ENCODE measurements around the gene GAL3ST1. TPM values are rescaled to one million over a fixed set of nuclear protein-coding genes. Genes with fewer than 3 reads are reported as not detected.
"Not testable (repeated sequence)": the region's sequence is repeated elsewhere in the genome, so short reads cannot be mapped to it uniquely, and the experiment has no call there.

The GAL3ST1 gene
- total and polyA plus RNA-seq, 8 donors = 0.87 to 48.4 (median 3.7) TPM

DNA sequence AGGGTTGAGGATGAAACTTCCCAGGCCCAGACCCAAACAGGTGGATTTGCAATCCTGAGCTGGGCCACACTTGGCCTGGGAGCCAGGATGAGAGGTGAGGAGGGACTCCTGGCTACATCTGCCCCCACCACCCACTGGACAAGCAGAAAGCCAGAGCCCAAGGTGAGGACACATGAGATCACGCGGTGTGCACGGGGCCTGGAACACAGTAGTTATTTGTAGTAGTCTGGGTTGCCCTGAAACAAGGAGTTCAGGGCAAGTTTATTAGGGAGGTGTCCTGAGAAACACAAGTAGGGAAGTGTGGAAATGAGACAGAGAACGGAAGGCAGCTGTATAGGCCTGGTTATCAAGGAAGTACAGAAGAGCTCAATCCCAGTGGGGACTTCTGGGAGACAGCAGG, 27.3 kb downstream of the GAL3ST1 start:
- peaks cover 0 to 30% (median 17%) of the 10 kb centered on the region in 3 donors for H3K27me3 ChIP-seq
- DNase-seq = no peak
- 81 to 90% (median 89%) methylated on average over 4 of the region's 4 CpGs for WGBS, 5 donors
- no peaks in the 10 kb centered on the region for H3K36me3 ChIP-seq
- TF ChIP-seq POLR2A (IDR thresholded peaks at IDR 0.05) (no peak), POLR2AphosphoS5 (IDR thresholded peaks at IDR 0.05) (no peak), EP300 (IDR thresholded peaks at IDR 0.05) (no peak)
- TF ChIP-seq, protein P1, sequence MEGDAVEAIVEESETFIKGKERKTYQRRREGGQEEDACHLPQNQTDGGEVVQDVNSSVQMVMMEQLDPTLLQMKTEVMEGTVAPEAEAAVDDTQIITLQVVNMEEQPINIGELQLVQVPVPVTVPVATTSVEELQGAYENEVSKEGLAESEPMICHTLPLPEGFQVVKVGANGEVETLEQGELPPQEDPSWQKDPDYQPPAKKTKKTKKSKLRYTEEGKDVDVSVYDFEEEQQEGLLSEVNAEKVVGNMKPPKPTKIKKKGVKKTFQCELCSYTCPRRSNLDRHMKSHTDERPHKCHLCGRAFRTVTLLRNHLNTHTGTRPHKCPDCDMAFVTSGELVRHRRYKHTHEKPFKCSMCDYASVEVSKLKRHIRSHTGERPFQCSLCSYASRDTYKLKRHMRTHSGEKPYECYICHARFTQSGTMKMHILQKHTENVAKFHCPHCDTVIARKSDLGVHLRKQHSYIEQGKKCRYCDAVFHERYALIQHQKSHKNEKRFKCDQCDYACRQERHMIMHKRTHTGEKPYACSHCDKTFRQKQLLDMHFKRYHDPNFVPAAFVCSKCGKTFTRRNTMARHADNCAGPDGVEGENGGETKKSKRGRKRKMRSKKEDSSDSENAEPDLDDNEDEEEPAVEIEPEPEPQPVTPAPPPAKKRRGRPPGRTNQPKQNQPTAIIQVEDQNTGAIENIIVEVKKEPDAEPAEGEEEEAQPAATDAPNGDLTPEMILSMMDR (IDR thresholded peaks at IDR 0.05) = no peak
- peaks cover 5 to 9% (median 9%) of the 10 kb centered on the region in 4 donors for H3K4me1 ChIP-seq
- no peak overlapping the region for H3K27ac ChIP-seq
- no peak overlapping the region for H3K4me3 ChIP-seq
- intact Hi-C loops (cut with DNase I; ENCODE audit: low total_unique reads) = no loop called here
- H3K9me3 ChIP-seq = no peaks in the 10 kb centered on the region

DNA sequence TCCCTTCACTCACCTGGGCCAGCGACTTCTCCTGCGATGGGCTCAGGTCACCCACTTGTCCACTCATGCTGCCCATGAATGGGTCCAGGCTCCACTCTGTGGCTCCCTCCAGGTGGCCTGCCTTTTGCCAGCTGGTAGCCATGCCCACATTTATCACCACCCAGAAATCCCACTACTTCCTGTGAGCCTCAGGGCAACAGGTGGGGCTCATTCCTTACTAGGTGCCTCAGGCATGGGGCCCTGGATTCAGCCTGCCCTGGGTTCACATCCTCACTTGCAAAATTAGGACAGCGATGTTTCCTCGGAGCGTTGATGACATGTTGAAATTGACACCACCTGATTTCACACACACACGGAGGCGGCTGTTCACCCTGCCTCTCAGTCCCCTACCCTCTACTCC, 27.8 kb downstream of the GAL3ST1 start, which contains the start of gene SEC14L6:
SEC14L6 (minus strand) TSS at position 126 of the 400 bp plus-strand sequence; CDS start at position 67, 59 bp downstream.
- TF ChIP-seq POLR2A (IDR thresholded peaks at IDR 0.05) = no peak
- TF ChIP-seq POLR2AphosphoS5 (IDR thresholded peaks at IDR 0.05) = no peak
- no peak for TF ChIP-seq EP300 (IDR thresholded peaks at IDR 0.05)
- TF ChIP-seq, protein P1 (IDR thresholded peaks at IDR 0.05) = no peak
- 88 to 97% (median 94%) methylated on average over 6 to 7 of the region's 7 CpGs for WGBS, 5 donors
- Histone ChIP-seq H3K27ac (no peak within 1 kb of the TSS), H3K27me3 (peaks cover 0 to 36% (median 23%) of the 10 kb centered on the region in 3 donors), H3K4me1 (peaks cover 11 to 15% (median 14%) of the 10 kb centered on the region in 4 donors), H3K4me3 (no peak within 1 kb of the TSS), H3K36me3 (no peaks in the 10 kb centered on the region), H3K9me3 (no peaks in the 10 kb centered on the region)
- intact Hi-C loops (cut with DNase I; ENCODE audit: low total_unique reads) = no loop called here
- no peak for DNase-seq

DNA sequence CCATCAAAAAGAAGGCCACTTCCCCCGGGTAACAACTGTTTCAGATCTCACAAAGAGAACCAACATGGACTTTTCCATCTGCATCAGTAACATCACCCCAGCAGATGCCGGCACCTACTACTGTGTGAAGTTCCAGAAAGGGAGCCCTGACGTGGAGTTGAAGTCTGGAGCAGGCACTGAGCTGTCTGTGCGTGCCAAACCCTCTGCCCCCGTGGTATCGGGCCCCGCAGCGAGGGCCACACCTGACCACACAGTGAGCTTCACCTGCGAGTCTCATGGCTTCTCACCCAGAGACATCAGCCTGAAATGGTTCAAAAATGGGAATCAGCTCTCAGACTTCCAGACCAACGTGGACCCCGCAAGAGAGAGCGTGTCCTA, 31.7 kb downstream of the GAL3ST1 start:
- no peaks in the 10 kb centered on the region for H3K9me3 ChIP-seq
- intact Hi-C loops (cut with DNase I; ENCODE audit: low total_unique reads) = no loop called here
- peaks cover 0 to 40% (median 23%) of the 10 kb centered on the region in 3 donors for H3K27me3 ChIP-seq
- TF ChIP-seq POLR2AphosphoS5 (IDR thresholded peaks at IDR 0.05) = no peak
- TF ChIP-seq EP300 (IDR thresholded peaks at IDR 0.05) = no peak
- no peak for TF ChIP-seq POLR2A (IDR thresholded peaks at IDR 0.05)
- TF ChIP-seq, protein P1 (IDR thresholded peaks at IDR 0.05) = no peak
- DNase-seq = no peak
- peak overlapping the region in 1 of 5 donors; percentile 54 for H3K27ac ChIP-seq
- peak overlapping the region; percentile 45 to 57 (median 48) for H3K4me3 ChIP-seq
- peaks cover 11 to 19% (median 15%) of the 10 kb centered on the region in 4 donors for H3K4me1 ChIP-seq
- WGBS, 5 donors = 79 to 81% (median 81%) methylated on average over 12 of the region's 12 CpGs; no CpG with 5 or more reads in 1 of the 5 donors
- H3K36me3 ChIP-seq = no peaks in the 10 kb centered on the region

DNA sequence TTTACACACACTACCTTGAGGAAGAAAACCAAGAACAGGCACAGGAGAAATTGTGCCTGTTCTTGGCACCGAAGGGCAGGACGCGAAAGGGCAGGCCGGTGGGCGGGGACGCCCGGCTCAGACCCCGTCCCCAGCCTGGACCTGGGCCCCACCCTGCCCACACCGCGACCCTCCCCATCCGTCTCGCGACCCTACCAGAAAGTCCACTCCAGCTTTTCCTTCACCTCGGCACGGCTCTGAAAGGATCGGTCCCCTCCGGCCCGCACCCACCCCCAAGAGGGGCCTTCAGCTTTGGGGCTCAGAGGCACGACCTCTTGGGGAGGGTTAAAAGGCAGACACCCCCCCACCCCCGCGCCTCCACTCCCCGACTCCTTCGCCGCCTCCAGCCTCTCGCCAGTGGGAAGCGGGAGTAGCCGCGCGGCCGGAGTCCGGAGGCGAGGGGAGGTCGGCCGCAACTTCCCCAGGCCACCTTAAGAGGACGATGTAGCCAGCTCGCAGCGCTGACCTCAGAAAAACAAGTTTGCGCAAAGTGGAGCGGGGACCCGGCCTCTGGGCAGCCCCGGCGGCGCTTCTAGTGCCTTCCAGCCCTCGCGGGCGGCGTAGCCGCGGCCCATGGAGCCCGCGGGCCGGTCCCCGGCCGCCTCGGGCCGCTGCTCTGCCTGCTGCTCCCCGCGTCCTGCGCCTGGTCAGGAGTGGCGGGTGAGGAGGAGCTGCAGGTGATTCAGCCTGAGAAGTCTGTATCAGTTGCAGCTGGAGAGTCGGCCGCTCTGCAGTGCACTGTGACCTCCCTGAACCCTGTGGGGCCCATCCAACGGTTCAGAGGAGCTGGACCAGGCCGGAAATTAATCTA, 32.3 kb downstream of the GAL3ST1 start:
- Histone ChIP-seq H3K36me3 (no peaks in the 10 kb centered on the region), H3K4me1 (peaks cover 11 to 19% (median 15%) of the 10 kb centered on the region in 4 donors), H3K27ac (peak overlapping the region in 1 of 5 donors; percentile 54), H3K9me3 (no peaks in the 10 kb centered on the region), H3K27me3 (peaks cover 0 to 40% (median 23%) of the 10 kb centered on the region in 3 donors), H3K4me3 (peak overlapping the region; percentile 45 to 57 (median 48))
- intact Hi-C loops (cut with DNase I; ENCODE audit: low total_unique reads) = no loop called here
- 1 to 7% (median 3%) methylated on average over 32 to 64 of the region's 64 CpGs for WGBS, 5 donors
- TF ChIP-seq EP300 (IDR thresholded peaks at IDR 0.05) (no peak), POLR2AphosphoS5 (IDR thresholded peaks at IDR 0.05) (no peak), POLR2A (IDR thresholded peaks at IDR 0.05) (no peak)
- TF ChIP-seq, protein P1 (IDR thresholded peaks at IDR 0.05) = no peak
- DNase-seq = peak; percentile 28 to 55

DNA sequence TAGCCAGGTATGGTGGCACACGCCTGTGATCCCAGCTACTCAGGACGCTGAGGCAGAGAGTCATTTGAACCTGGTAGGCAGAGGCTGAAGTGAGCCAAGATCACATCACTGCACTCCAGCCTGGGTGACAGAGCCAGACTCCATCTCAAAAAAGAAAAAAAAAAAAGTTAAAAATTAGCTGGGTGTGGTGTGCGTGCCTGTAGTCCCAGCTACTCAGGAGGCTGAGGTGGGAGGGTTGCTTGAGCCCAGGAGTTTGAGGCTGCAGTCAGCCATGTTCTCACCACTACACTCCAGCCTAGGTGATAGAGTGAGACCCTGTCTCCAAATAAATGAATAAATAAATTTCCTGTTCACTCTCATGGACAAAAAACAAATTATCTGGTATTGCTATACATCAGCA, 33.0 kb downstream of the GAL3ST1 start:
- Histone ChIP-seq H3K4me1 (peaks cover 11 to 19% (median 15%) of the 10 kb centered on the region in 4 donors), H3K27me3 (peaks cover 0 to 40% (median 23%) of the 10 kb centered on the region in 3 donors), H3K4me3 (peak overlapping the region in 3 of 4 donors; percentile 45 to 57 (median 48))
- H3K27ac ChIP-seq; DNase-seq; H3K9me3 ChIP-seq; intact Hi-C loops (cut with DNase I; ENCODE audit: low total_unique reads); H3K36me3 ChIP-seq: not testable (repeated sequence)
- 70 to 81% (median 74%) methylated on average over 3 of the region's 3 CpGs for WGBS, 5 donors
